Activated CD4-positive, alpha-beta T cell treated with anti-CD3 and anti-CD28 coated beads, Interleukin-2, Interleukin-4, amounts not matched to agents 100 ng/mL and 50 ng/mL, durations not matched to agents 16 hours and 8 hours (primary cell): Measurements from ENCODE around the gene UACA.

ENCODE experiments used
- DNase-seq: peaks from one replicate; pipeline ENCODE4 v3.0.0-alpha.2; 2020; ENCODE audit warnings: low spot score

The UACA gene

GRCh38 chr15:70786996-70787395 is 23.6 kb upstream of the UACA start:
- DNase-seq = no peak

- no peak for DNase-seq
These were observed 20.3 kb upstream of the UACA start for GRCh38 chr15:70783610-70784022.

- no peak for DNase-seq
These were observed 19.7 kb upstream of the UACA start for GRCh38 chr15:70783041-70783440.

- DNase-seq = no peak
These were observed 17.9 kb upstream of the UACA start for GRCh38 chr15:70781236-70781635.

DNA sequence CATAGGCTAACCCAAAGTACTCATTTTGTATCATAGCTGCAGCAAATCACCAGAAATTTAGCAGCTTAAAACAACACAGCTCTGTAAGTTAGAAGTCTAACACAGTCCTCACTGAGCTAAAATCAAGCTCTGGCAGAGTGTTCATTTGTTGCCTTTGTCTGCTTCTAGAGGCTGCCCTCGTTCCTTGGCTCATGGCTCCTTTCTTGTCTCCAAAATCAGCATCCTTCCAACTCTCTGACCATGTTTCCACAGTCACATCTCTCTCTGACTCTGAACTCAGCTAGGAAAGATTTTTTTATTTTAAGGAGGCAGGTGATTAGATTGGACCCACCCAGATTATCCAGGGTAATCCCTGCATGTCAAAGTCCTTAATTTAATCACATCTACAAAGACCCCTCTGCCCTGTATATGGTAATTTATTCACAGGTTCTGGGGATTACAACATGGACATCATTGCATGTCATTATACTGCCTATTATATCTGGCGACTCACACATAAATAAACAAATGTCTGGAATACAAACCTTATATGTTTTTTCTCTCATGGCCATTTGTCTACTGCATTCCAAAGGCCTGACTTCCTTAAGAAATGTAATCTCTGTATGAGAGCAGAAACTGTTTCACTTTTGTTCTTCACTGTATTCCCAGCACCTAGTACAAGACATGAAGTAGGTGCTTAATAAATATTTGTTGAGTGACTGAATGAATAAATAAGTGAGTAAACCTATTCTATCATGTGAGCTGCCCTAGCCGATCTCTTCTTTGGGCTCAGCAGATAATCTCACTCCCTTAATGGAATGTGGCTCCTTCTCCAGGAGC is 15.1 kb upstream of the UACA start:
- no peak for DNase-seq

GRCh38 chr15:70777170-70777926 is 14.0 kb upstream of the UACA start:
- no peak for DNase-seq

- no peak for DNase-seq
These were observed 11.8 kb upstream of the UACA start for GRCh38 chr15:70775160-70775559.

GRCh38 chr15:70772402-70772801 is 9.0 kb upstream of the UACA start:
- no peak for DNase-seq

DNA sequence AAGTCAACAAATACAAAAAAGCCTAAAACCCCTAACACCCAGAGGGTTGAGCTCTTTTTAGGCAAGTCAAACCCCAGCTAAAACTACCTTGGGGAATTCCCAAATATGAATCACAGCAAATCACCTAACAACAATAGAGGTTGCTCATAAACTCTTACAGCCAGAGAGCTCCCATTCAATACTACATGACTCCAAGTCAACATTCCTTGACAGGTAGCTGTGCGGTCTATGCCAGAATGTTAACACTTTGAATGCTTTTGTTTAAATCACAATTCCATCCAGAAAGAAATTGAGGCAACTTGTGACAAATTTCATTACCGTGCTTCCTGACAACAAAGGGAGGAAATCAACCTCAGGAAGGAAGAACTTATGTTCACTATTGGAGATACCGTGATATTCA is 7.5 kb upstream of the UACA start:
- DNase-seq = no peak

DNA sequence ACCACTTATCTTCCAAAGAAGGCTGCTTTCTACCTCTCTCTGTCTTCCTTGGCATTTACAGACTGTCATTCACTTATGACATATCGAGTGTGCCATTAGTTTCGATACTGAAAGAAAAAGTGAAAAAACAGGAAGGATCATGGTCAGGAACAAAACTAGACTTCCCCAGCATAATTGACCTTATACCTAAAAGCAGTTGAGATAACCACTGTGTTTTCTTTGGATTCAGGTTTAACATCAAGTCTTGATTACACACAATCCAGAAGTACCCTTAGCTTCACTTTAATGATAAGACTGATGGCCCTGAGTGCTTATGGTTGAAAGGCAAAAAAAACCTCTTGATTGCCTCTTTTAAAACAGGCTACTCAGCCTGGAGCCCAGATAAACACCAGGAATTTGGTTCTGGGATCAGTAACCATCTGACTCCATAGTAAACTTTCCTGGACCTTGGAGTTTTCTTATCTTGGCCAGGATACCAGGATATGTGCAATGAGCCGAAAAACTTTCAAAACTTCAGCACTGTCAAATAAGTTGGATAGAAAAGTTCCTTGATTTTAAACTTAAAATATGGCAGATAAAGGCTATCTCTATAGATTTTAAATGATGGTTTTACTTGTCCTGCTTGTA is 5.0 kb upstream of the UACA start:
- DNase-seq = no peak

GRCh38 chr15:70767667-70768066 is 4.3 kb upstream of the UACA start:
- no peak for DNase-seq

- DNase-seq = no peak
These were observed 3.2 kb upstream of the UACA start for GRCh38 chr15:70766597-70766996.

GRCh38 chr15:70765504-70766281 is 2.3 kb upstream of the UACA start:
- no peak for DNase-seq

DNA sequence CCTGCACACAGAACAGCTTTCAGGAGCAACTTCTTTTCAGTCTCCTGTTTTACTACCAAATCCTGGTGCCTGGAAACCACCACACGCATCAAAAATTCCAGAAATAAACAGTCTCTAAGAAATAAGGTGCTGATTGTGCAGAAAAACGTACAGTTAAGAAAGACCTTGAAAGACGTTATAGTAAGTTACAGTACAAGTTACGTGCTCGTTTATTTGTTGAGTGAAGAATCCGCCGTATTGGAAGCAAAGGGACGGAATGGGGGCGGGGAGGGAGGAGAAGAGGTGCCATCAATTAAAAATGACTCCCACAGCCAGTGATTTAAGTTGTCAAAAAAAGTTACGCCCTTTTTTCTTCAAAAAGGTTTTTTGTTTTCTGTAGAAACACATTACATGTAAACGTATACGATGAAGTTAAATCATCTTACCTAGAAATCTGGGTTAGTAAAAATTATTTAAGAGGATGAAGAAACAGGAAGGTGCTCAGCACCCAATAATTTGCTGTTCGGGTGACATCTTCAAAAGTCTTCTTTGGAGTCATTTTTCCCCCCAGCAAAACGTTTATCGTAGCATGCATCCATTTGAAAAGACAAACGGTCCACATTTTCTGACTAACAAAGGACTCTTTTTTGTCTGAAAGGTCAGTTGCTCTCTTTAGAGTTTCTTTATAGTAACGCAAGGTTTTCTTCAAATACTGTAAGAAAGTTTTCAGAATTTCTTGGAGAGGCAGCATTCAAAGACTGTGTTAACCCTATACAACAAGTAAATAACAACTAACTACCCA is 782 bp upstream of the UACA start:
- DNase-seq = no peak

GRCh38 chr15:70762469-70763119 is 764 bp downstream of the UACA start:
- DNase-seq = no peak

GRCh38 chr15:70761931-70762468 is 1.4 kb downstream of the UACA start:
- no peak for DNase-seq

- DNase-seq = no peak
These were observed 2.3 kb downstream of the UACA start for GRCh38 chr15:70761046-70761445.

DNA sequence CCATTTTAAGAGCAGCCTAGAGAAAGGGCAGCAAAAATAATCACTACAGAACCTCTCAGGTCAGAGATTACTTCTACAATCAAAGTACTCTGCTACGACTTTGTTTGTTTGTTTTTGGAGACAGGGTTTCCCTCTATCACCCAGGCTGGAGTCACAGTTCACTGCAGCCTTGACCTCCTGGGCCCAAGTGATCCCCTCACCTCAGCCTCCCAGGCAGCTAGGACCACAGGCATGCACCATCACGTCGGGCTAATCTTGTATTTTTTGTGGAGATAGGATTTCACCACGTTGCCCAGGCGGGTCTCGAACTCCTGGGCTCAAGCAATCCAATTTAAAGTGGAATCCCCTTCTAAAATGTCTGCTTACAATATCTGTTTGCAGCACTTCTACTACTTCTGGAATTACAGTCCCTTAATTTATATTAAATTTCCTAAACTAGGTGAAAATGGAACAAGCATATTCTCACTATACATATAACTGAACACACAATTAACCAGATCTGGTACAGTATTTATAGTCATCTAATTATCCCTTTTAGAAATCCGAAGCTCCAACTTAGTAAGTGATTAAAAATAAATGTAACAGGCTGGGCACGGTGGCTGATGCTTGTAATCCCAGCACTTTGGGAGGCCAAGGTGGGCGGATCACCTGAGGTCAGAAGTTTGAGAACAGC is 4.4 kb downstream of the UACA start:
- DNase-seq = no peak

DNA sequence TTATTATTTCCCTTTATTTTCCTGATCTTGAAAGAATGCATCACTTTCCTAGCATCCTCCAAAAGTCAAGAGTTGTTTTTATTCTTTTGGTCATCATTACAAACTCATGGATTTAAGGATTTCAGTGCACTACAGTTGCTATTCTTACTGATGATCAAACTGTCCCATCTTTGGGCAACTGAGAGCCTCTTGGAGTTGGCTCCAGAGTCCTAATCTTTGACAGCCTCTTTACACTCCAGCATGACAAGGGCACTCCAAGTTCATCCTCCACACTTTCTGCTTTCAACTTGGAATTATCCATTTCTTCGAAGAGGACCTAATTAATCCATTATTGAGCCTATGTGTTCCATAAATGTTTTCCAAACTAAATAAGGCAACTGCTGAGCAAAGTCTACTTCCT is 5.7 kb downstream of the UACA start:
- no peak for DNase-seq

- no peak for DNase-seq
These were observed 8.5 kb downstream of the UACA start for GRCh38 chr15:70754862-70755261.
